Astrocyte (in vitro differentiated cells and primary cell): ENCODE data around the gene ARID4A.

Experiments
- EZH2 ChIP-seq: IDR thresholded peaks from 2 replicates; pipeline ENCODE4 v1.6.1; 2012; ENCODE audit warnings: mild to moderate bottlenecking, low read length, inconsistent platforms; ENCODE audit not compliant: insufficient read depth
- TF ChIP-seq, protein P1 (sequence below): IDR thresholded peaks from 2 replicates; pipeline ENCODE4 v1.5.1; 2011; ENCODE audit warnings: low read depth, mild to moderate bottlenecking, inconsistent platforms, low read length, moderate library complexity; ENCODE audit not compliant: insufficient read depth

- TF ChIP-seq, protein P1, sequence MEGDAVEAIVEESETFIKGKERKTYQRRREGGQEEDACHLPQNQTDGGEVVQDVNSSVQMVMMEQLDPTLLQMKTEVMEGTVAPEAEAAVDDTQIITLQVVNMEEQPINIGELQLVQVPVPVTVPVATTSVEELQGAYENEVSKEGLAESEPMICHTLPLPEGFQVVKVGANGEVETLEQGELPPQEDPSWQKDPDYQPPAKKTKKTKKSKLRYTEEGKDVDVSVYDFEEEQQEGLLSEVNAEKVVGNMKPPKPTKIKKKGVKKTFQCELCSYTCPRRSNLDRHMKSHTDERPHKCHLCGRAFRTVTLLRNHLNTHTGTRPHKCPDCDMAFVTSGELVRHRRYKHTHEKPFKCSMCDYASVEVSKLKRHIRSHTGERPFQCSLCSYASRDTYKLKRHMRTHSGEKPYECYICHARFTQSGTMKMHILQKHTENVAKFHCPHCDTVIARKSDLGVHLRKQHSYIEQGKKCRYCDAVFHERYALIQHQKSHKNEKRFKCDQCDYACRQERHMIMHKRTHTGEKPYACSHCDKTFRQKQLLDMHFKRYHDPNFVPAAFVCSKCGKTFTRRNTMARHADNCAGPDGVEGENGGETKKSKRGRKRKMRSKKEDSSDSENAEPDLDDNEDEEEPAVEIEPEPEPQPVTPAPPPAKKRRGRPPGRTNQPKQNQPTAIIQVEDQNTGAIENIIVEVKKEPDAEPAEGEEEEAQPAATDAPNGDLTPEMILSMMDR = no peak
- TF ChIP-seq EZH2 = no peak
Measured at GRCh38 chr14:58258156-58258555, 40.2 kb upstream of the ARID4A start.
